Naive B cell (primary cell): ENCODE results near the gene MRI1. TPM values are rescaled to one million over a fixed set of nuclear protein-coding genes. Genes with fewer than 3 reads are reported as not detected.

Experiments used
- polyA plus RNA-seq, 6 donors: library from polyadenylated mRNA; unstranded; fragments of 300-500 nt; fragmentation: Illumina TruSeq; gene quantifications; one replicate each; pipeline ENCODE4 v1.2.3, GENCODE V29; 2021; ENCODE audit warnings: low read depth in 6 of 6

Gene MRI1
- polyA plus RNA-seq, 6 donors from 2014 or later, result 4.7 to 18.3 (median 8.2) TPM

Other genes starting within 250 kb of the MRI1 start
- 100 to 1,000 TPM; 152 to 189 (median 170) TPM for gene C19orf53, start 9.9 kb downstream of the MRI1 start, polyA plus RNA-seq
- 1 to 10 TPM in 1 of 6 donors, under 1 TPM in 4, not detected in 1; 0.65 to 2.2 (median 0.89) TPM for gene ZSWIM4, start 30.9 kb downstream of the MRI1 start, polyA plus RNA-seq
- not detected for gene NANOS3, start 112.6 kb downstream of the MRI1 start, polyA plus RNA-seq
- under 1 TPM in 2 of 6 donors, not detected in 4; 0.47 to 0.51 TPM for gene BRME1, start 141.6 kb downstream of the MRI1 start, polyA plus RNA-seq
- gene CC2D1A, start 141.7 kb downstream of the MRI1 start, polyA plus RNA-seq, result 10 to 100 TPM in 2 of 6 donors, 1 to 10 TPM in 4; 2.9 to 13.9 (median 4.3) TPM
- gene PODNL1, start 173.9 kb downstream of the MRI1 start, polyA plus RNA-seq, result not detected
- 1 to 10 TPM; 3.3 to 8.5 (median 5.4) TPM for gene DCAF15, start 188.0 kb downstream of the MRI1 start, polyA plus RNA-seq
- 1 to 10 TPM in 3 of 6 donors, under 1 TPM in 3; 0.27 to 2.3 (median 1.1) TPM for gene RFX1, start 241.8 kb downstream of the MRI1 start, polyA plus RNA-seq